K562 (cell line): ENCODE measurements around the gene WDR5B. TPM values are rescaled to one million over a fixed set of nuclear protein-coding genes. Genes with fewer than 3 reads are reported as not detected.
A peak's percentile ranks its signal among the peaks of the same experiment; 100 is the strongest.
"Not testable (repeated sequence)": the region's sequence is repeated elsewhere in the genome, so short reads cannot be mapped to it uniquely, and the experiment has no call there.

Experiments
- ATAC-seq: fragments of 200-7000 bp; cut with Tn5 transposase; 3 replicates; pipeline ENCODE4 v1.9.1; 2020; ENCODE audit warnings: moderate library complexity
- BruUV-seq: library from RNA; stranded (reverse); fragments of 400-500 nt; replicated peaks from 2 replicates; lab custom pipeline; 2021; lab: Mats Ljungman, UMichigan
- CTCF ChIA-PET: fragments of 300-600 bp; formaldehyde crosslinking; extraction: SDS; loops from one replicate; lab custom pipeline; 2021; ENCODE audit warnings: low intra/inter-chr PET ratio; lab: Yijun Ruan, JAX
- POLR2A ChIA-PET: fragments of 300-600, 350-650 bp; sonication (Branson Sonifier 250); formaldehyde crosslinking; extraction: SDS; loops from one replicate; lab custom pipeline; 2021; ENCODE audit warnings: antibody characterized with exemption, inconsistent platforms; lab: Yijun Ruan, JAX
- DNase-seq, 4 experiments: peaks; one replicate each; pipeline versions ENCODE4 v3.0.0 to v3.0.0-alpha.2; 2011 to 2018; ENCODE audit warnings: low spot score in 3 of 4, mixed read lengths in 3 of 4; ENCODE audit errors: extremely low read depth in 1 of 4
- FAIRE-seq: peaks from 2 replicates; lab custom pipeline; 2011; peaks lifted over from hg19 to GRCh38; lab: Jason Lieb, UNC
- H2AFZ ChIP-seq: 2 replicates; pipeline ENCODE4 v1.6.0; 2011; ENCODE audit warnings: low read depth, low read length, control low read depth, inconsistent platforms
- H3K27ac ChIP-seq: fragments of 200-600 bp; 3 replicates; pipeline ENCODE4 v1.8.0; 2011; ENCODE audit warnings: low read depth, mild to moderate bottlenecking, control low read depth, inconsistent platforms, low read length, moderate library complexity, mixed read lengths; ENCODE audit errors: extremely low read depth
- H3K27me3 ChIP-seq, 2 experiments: fragments of 300-600 bp in 1 of 2; 2 replicates in 1 of 2; 3 replicates in 1 of 2; pipeline versions ENCODE4 v1.6.0 to v1.8.0; 2011; ENCODE audit warnings: inconsistent platforms in 2 of 2, low read length in 2 of 2, mild to moderate bottlenecking in 1 of 2, mixed read lengths in 1 of 2, moderate library complexity in 1 of 2; ENCODE audit not compliant: control insufficient read depth in 2 of 2, insufficient read depth in 2 of 2
- H3K36me3 ChIP-seq: fragments of 300-600 bp; 3 replicates; pipeline ENCODE4 v1.8.0; 2011; ENCODE audit warnings: mild to moderate bottlenecking, low read length, inconsistent platforms; ENCODE audit not compliant: control insufficient read depth, insufficient read depth
- H3K4me1 ChIP-seq, 2 experiments: fragments of 200-600 bp in 1 of 2; replicated peaks in 1 of 2; 2 replicates in 1 of 2; 3 replicates in 1 of 2; pipeline versions ENCODE4 v1.5.1 to v1.8.0; 2011; ENCODE audit warnings: inconsistent platforms in 2 of 2, low read length in 2 of 2, mild to moderate bottlenecking in 1 of 2, mixed read lengths in 1 of 2, moderate library complexity in 1 of 2; ENCODE audit not compliant: control insufficient read depth in 2 of 2, insufficient read depth in 2 of 2
- H3K4me2 ChIP-seq: 2 replicates; pipeline ENCODE4 v1.6.1; 2011; ENCODE audit warnings: low read length, control low read depth, inconsistent platforms, mixed read lengths; ENCODE audit not compliant: insufficient read depth
- H3K4me3 ChIP-seq: fragments of 200-600 bp; sonication (generic), shearing (Covaris generic); 2 replicates; pipeline ENCODE4 v1.5.1; 2016; ENCODE audit warnings: control low read depth, inconsistent platforms
- H3K79me2 ChIP-seq: fragments of 200-600 bp; 3 replicates; pipeline ENCODE4 v1.8.0; 2011; ENCODE audit warnings: low read length, inconsistent platforms; ENCODE audit not compliant: control insufficient read depth, insufficient read depth
- H3K9ac ChIP-seq, 2 experiments: 2 replicates each; pipeline versions ENCODE4 v1.6.0 to v1.6.1; 2011; ENCODE audit warnings: low read depth in 2 of 2, low read length in 2 of 2, control low read depth in 1 of 2, inconsistent platforms in 1 of 2, mild to moderate bottlenecking in 1 of 2, mixed read lengths in 1 of 2; ENCODE audit not compliant: insufficient read depth in 1 of 2
- H3K9me1 ChIP-seq: one replicate; pipeline ENCODE4 v1.6.0; 2011; ENCODE audit warnings: inconsistent platforms, mild to moderate bottlenecking, low read length, moderate library complexity; ENCODE audit not compliant: control insufficient read depth, insufficient read depth
- H3K9me3 ChIP-seq: replicated peaks from 2 replicates; pipeline ENCODE4 v1.5.1; 2011; ENCODE audit warnings: low read depth, low read length, inconsistent platforms; ENCODE audit not compliant: control insufficient read depth, insufficient read depth
- H4K20me1 ChIP-seq: replicated peaks from 2 replicates; pipeline ENCODE4 v1.6.1; 2011; ENCODE audit warnings: low read length, inconsistent platforms, mixed read lengths; ENCODE audit not compliant: control insufficient read depth, insufficient read depth
- ATF3 ChIP-seq, 2 experiments: fragments of 450-650 bp in 1 of 2; sonication (generic) in 1 of 2; formaldehyde crosslinking in 1 of 2; IDR thresholded peaks in 1 of 2; conservative IDR thresholded peaks in 1 of 2; 2 replicates each; pipeline versions ENCODE4 v1.6.1 to v1.8.1; 2016 to 2023; ENCODE audit warnings: mild to moderate bottlenecking in 2 of 2, moderate library complexity in 2 of 2, inconsistent platforms in 1 of 2, missing genetic modification reagents in 1 of 2
- C11orf30 ChIP-seq: fragments of 450-650 bp; IDR thresholded peaks from 2 replicates; pipeline ENCODE4 v1.6.1; 2016; ENCODE audit warnings: low read depth, mild to moderate bottlenecking
- CCNT2 ChIP-seq: IDR thresholded peaks from 2 replicates; pipeline ENCODE4 v1.6.1; 2011; ENCODE audit warnings: borderline replicate concordance, low read depth, mild to moderate bottlenecking, moderate library complexity, mixed read lengths, low read length; ENCODE audit not compliant: insufficient read length; ENCODE audit errors: extremely low read depth
- CEBPG ChIP-seq, 3 experiments: fragments of 200-800 bp in 1 of 3; sonication (Bioruptor generic) in 1 of 3; sonication (generic) in 1 of 3; formaldehyde crosslinking in 1 of 3; IDR thresholded peaks in 2 of 3; conservative IDR thresholded peaks in 1 of 3; 2 replicates each; pipeline versions ENCODE4 v1.6.1 to v1.8.0; 2016 to 2022; ENCODE audit warnings: missing compliant biosample characterization in 2 of 3, missing genetic modification characterization in 2 of 3, mild to moderate bottlenecking in 1 of 3, missing genetic modification reagents in 1 of 3
- DPF2 ChIP-seq: fragments of 450-650 bp; IDR thresholded peaks from 2 replicates; pipeline ENCODE4 v1.6.1; 2016
- EP300 ChIP-seq: IDR thresholded peaks from 2 replicates; pipeline ENCODE4 v1.6.1; 2012; ENCODE audit warnings: low read length, improper control_type of control experiment
- FOSL1 ChIP-seq: fragments of 200-800 bp; sonication (Bioruptor generic); conservative IDR thresholded peaks from 2 replicates; pipeline ENCODE4 v1.6.1; 2016; ENCODE audit warnings: missing genetic modification characterization, missing compliant biosample characterization
- FOXA3 ChIP-seq, 2 experiments: fragments of 450-650 bp in 1 of 2; sonication (generic) in 1 of 2; formaldehyde crosslinking; IDR thresholded peaks in 1 of 2; conservative IDR thresholded peaks in 1 of 2; 2 replicates each; pipeline versions ENCODE4 v1.4.0 to v1.8.0; 2020 to 2022; ENCODE audit warnings: mild to moderate bottlenecking in 2 of 2, missing genetic modification reagents in 1 of 2
- FOXK2 ChIP-seq, 2 experiments: fragments of 450-650 bp; IDR thresholded peaks in 1 of 2; conservative IDR thresholded peaks in 1 of 2; 2 replicates each; pipeline ENCODE4 v1.6.1; 2016; ENCODE audit warnings: low read depth in 2 of 2, mild to moderate bottlenecking in 1 of 2
- JUN ChIP-seq, 2 experiments: sonication (generic) in 1 of 2; formaldehyde crosslinking in 1 of 2; IDR thresholded peaks; 2 replicates each; pipeline versions ENCODE4 v1.6.1 to v1.8.0; 2012 to 2022; ENCODE audit warnings: borderline replicate concordance in 2 of 2, mild to moderate bottlenecking in 2 of 2, improper control_type of control experiment in 1 of 2, low read depth in 1 of 2, low read length in 1 of 2, missing genetic modification reagents in 1 of 2
- JUND ChIP-seq, 2 experiments: IDR thresholded peaks; 2 replicates in 1 of 2; 3 replicates in 1 of 2; pipeline ENCODE4 v1.6.1; 2011; ENCODE audit warnings: borderline replicate concordance in 2 of 2, low read depth in 2 of 2, low read length in 2 of 2, improper control_type of control experiment in 1 of 2, missing biosample characterization in 1 of 2, missing genetic modification characterization in 1 of 2, missing genetic modification reagents in 1 of 2
- KDM1A ChIP-seq, 2 experiments: fragments of 450-650 bp; IDR thresholded peaks; 2 replicates each; pipeline ENCODE4 v1.6.1; 2016; ENCODE audit warnings: mild to moderate bottlenecking in 2 of 2
- MTA2 ChIP-seq: fragments of 450-650 bp; IDR thresholded peaks from 2 replicates; pipeline ENCODE4 v1.6.1; 2016; ENCODE audit warnings: low read depth
- NCOR1 ChIP-seq: fragments of 450-650 bp; IDR thresholded peaks from 2 replicates; pipeline ENCODE4 v1.6.1; 2016; ENCODE audit warnings: mild to moderate bottlenecking, moderate library complexity
- NR2C1 ChIP-seq, 2 experiments: fragments of 450-650 bp; IDR thresholded peaks; 2 replicates each; pipeline ENCODE4 v1.6.1; 2017; ENCODE audit warnings: mild to moderate bottlenecking in 2 of 2, antibody characterized with exemption in 1 of 2, inconsistent platforms in 1 of 2, missing compliant biosample characterization in 1 of 2, missing genetic modification characterization in 1 of 2
- RCOR1 ChIP-seq, 2 experiments: IDR thresholded peaks; 2 replicates each; pipeline ENCODE4 v1.6.1; 2012; ENCODE audit warnings: low read depth in 2 of 2, low read length in 2 of 2, borderline replicate concordance in 1 of 2, improper control_type of control experiment in 1 of 2
- SMARCA4 ChIP-seq: fragments of 450-650 bp; IDR thresholded peaks from 2 replicates; pipeline ENCODE4 v1.6.1; 2016
- SOX6 ChIP-seq: fragments of 450-650 bp; IDR thresholded peaks from 2 replicates; pipeline ENCODE4 v1.6.1; 2014; ENCODE audit warnings: mild to moderate bottlenecking
- WGBS: fragments of 100-300 bp; shearing (Covaris generic); methylation state at CpG from one replicate; pipeline ENCODE4 v1.1.6; 2016; ENCODE audit warnings: low coverage, mixed read lengths; ENCODE audit not compliant: insufficient coverage; ENCODE audit errors: missing lambda C conversion rate; 5-methylcytosine and 5-hydroxymethylcytosine counted together
- in situ Hi-C: fragments of 300-500 bp; cut with MboI; formaldehyde crosslinking; loops from 4 replicates; pipeline ENCODE4 v1.15.0; 2018; ENCODE audit warnings: inconsistent platforms, mixed read lengths
- intact Hi-C: fragments of 100-400 bp; cut with micrococcal nuclease; formaldehyde crosslinking; loops from 2 replicates; pipeline ENCODE4 v1.14.2; 2022
- polyA plus RNA-seq, 8 experiments: library from polyadenylated mRNA; depleted of rRNA in 4 of 8; stranded (reverse) in 5 of 8; unstranded in 3 of 8; fragments of >200 nt; fragmentation: Nextera tagmentation in 2 of 8; fragmentation: Illumina TruSeq in 1 of 8; extraction: Ambion mirVana in 2 of 8; extraction: Trizol in 1 of 8; gene quantifications; 2 replicates each; pipeline versions ENCODE4 v1.2.1 to v1.2.3, GENCODE V29; 2011 to 2014; ENCODE audit warnings: inconsistent platforms in 1 of 8, missing spikeins in 1 of 8
- total RNA-seq, 7 experiments: library from RNA; depleted of rRNA in 6 of 7; stranded (reverse); fragments of >200 nt in 6 of 7; fragmentation: Illumina TruSeq in 2 of 7; extraction: Trizol in 2 of 7; gene quantifications; 2 replicates each; pipeline versions ENCODE4 v1.2.1 to v1.2.3, GENCODE V29; 2011 to 2021; ENCODE audit warnings: low replicate concordance in 1 of 7

WDR5B gene
- total and polyA plus RNA-seq, 9 of the 15 experiments (the other 6 are each of a cell fraction or from before 2014, with no cell fraction given), result 2.8 to 10.1 (median 4.2) TPM

GRCh38 chr3:122365582-122366378, 50.1 kb downstream of the WDR5B start:
- H3K9me1 ChIP-seq; H3K4me3 ChIP-seq; H3K79me2 ChIP-seq; in situ Hi-C loops; H2AFZ ChIP-seq; H3K9ac ChIP-seq; H3K4me1 ChIP-seq; BruUV-seq; H3K4me2 ChIP-seq; H3K9me3 ChIP-seq; CTCF ChIA-PET; intact Hi-C loops; H3K27me3 ChIP-seq; FAIRE-seq; POLR2A ChIA-PET; H4K20me1 ChIP-seq; TF ChIP-seq JUN (CRISPR knock-in tag; IDR thresholded peaks at IDR 0.05; ENCODE audit: borderline replicate concordance); ATF3 (CRISPR knock-in tag; conservative IDR thresholded peaks at IDR 0.05); CEBPG (CRISPR knock-in tag; IDR thresholded peaks at IDR 0.05): not testable (repeated sequence)
- H3K36me3 ChIP-seq, result peaks cover 84% of the 10 kb centered on the region
- ATAC-seq, result peak; percentile 38; the same call in 1 of the 3 replicates
- DNase-seq, result peak in 3 of 4 experiments; percentile 9 to 31 (median 10)
- H3K27ac ChIP-seq, result peak overlapping the region; percentile 41; the same call in 2 of the 3 replicates
- WGBS, result 81% methylated on average over 7 of the region's 10 CpGs
- TF ChIP-seq FOXA3 (CRISPR knock-in tag; conservative IDR thresholded peaks at IDR 0.05 in 1 of 2, IDR thresholded peaks at IDR 0.05 in 1 of 2), result peak; percentile 62 to 75
- peak; percentile 90 for TF ChIP-seq FOSL1 (tag)
- peak in 1 of 2 experiments; percentile 26; a peak in 1 of 4 replicates for TF ChIP-seq FOXK2 (conservative IDR thresholded peaks at IDR 0.05 in 1 of 2, IDR thresholded peaks at IDR 0.05 in 1 of 2; ENCODE audit: low read depth in 2 of 2)
- 0 out of 2 replicates have a peak, but pooled peaks have one; percentile 53 for TF ChIP-seq DPF2
- TF ChIP-seq C11orf30, result peak; percentile 15; the same call in 1 of the 2 replicates
- TF ChIP-seq JUND (IDR thresholded peaks at IDR 0.05; ENCODE audit: borderline replicate concordance, low read depth, low read length), result peak; percentile 81
- peak; percentile 71; the same call in 2 of the 3 replicates for TF ChIP-seq JUND (tag; IDR thresholded peaks at IDR 0.05; ENCODE audit: borderline replicate concordance, low read depth, low read length)
- TF ChIP-seq SOX6, result peak; percentile 61
- 0 out of 4 replicates have a peak, but pooled peaks of 1 of the 2 experiments have one; percentile 10 for TF ChIP-seq RCOR1 (IDR thresholded peaks at IDR 0.05; ENCODE audit: borderline replicate concordance in 1 of 2, low read depth in 2 of 2, low read length in 2 of 2)
- peak; percentile 57 to 61 for TF ChIP-seq KDM1A (IDR thresholded peaks at IDR 0.05)
- peak; percentile 32; the same call in 1 of the 2 replicates for TF ChIP-seq EP300
- peak; percentile 71 for TF ChIP-seq SMARCA4
- 0 out of 2 replicates have a peak, but pooled peaks have one; percentile 21 for TF ChIP-seq JUN (IDR thresholded peaks at IDR 0.05; ENCODE audit: borderline replicate concordance, low read depth, low read length)
- TF ChIP-seq ATF3 (IDR thresholded peaks at IDR 0.05), result peak; percentile 67
- TF ChIP-seq CEBPG (tag; conservative IDR thresholded peaks at IDR 0.05 in 1 of 2, IDR thresholded peaks at IDR 0.05 in 1 of 2), result 0 out of 4 replicates have a peak, but pooled peaks of 1 of the 2 experiments have one; percentile 37
- peak; percentile 55; the same call in 1 of the 2 replicates for TF ChIP-seq NR2C1 (IDR thresholded peaks at IDR 0.05)
- peak; percentile 73; the same call in 1 of the 2 replicates for TF ChIP-seq NR2C1 (tag; IDR thresholded peaks at IDR 0.05)
- TF ChIP-seq NCOR1, result 0 out of 2 replicates have a peak, but pooled peaks have one; percentile 38
- peak; percentile 11 for TF ChIP-seq CCNT2
- peak; percentile 18; the same call in 1 of the 2 replicates for TF ChIP-seq MTA2
